Measurements from ENCODE around the gene ENAM. TPM values are rescaled to one million over a fixed set of nuclear protein-coding genes. Genes with fewer than 3 reads are reported as not detected.
"Not testable (repeated sequence)": the region's sequence is repeated elsewhere in the genome, so short reads cannot be mapped to it uniquely, and the experiment has no call there.

The ENAM gene
- total RNA-seq, 4 donors from 2014 or later, result 0.24 to 0.83 TPM; not detected in 2

- Histone ChIP-seq H3K27ac (no peak overlapping the region), H3K36me3 (no peaks in the 10 kb centered on the region), H3K9me3 (no peaks in the 10 kb centered on the region), H3K4me1 (no peaks in the 10 kb centered on the region), H3K27me3 (no peaks in the 10 kb centered on the region), H3K4me3 (no peak overlapping the region)
- TF ChIP-seq POLR2A (IDR thresholded peaks at IDR 0.05) (no peak), CTCF (IDR thresholded peaks at IDR 0.05) (no peak)
- DNase-seq, result no peak
- intact Hi-C loops (cut with DNase I; ENCODE audit: low total_unique reads), result loop anchor here (10.0 kb wide), 1 partner anchor 360 kb away; no protein-coding TSS in a partner anchor
Observed at GRCh38 chr4:70654605-70655011, 26.1 kb downstream of the ENAM start.

GRCh38 chr4:70657326-70657725, 28.8 kb downstream of the ENAM start:
- H3K27ac ChIP-seq, result no peak overlapping the region
- intact Hi-C loops (cut with DNase I; ENCODE audit: low total_unique reads), result loop anchor here (10.0 kb wide), 1 partner anchor 357 kb away; no protein-coding TSS in a partner anchor
- H3K9me3 ChIP-seq, result no peaks in the 10 kb centered on the region
- no peaks in the 10 kb centered on the region for H3K27me3 ChIP-seq
- H3K4me1 ChIP-seq, result no peaks in the 10 kb centered on the region
- no peak for DNase-seq
- no peak overlapping the region for H3K4me3 ChIP-seq
- TF ChIP-seq CTCF (IDR thresholded peaks at IDR 0.05) (no peak), POLR2A (IDR thresholded peaks at IDR 0.05) (no peak)
- H3K36me3 ChIP-seq, result no peaks in the 10 kb centered on the region

GRCh38 chr4:70658418-70658817, 29.9 kb downstream of the ENAM start:
- Histone ChIP-seq H3K27me3 (no peaks in the 10 kb centered on the region), H3K27ac (no peak overlapping the region), H3K36me3 (no peaks in the 10 kb centered on the region), H3K4me3 (no peak overlapping the region), H3K4me1 (no peaks in the 10 kb centered on the region), H3K9me3 (no peaks in the 10 kb centered on the region)
- TF ChIP-seq POLR2A (IDR thresholded peaks at IDR 0.05), result no peak
- TF ChIP-seq CTCF (IDR thresholded peaks at IDR 0.05), result no peak
- intact Hi-C loops (cut with DNase I; ENCODE audit: low total_unique reads), result loop anchor here (10.0 kb wide), 1 partner anchor 356 kb away; no protein-coding TSS in a partner anchor
- DNase-seq, result no peak

DNA sequence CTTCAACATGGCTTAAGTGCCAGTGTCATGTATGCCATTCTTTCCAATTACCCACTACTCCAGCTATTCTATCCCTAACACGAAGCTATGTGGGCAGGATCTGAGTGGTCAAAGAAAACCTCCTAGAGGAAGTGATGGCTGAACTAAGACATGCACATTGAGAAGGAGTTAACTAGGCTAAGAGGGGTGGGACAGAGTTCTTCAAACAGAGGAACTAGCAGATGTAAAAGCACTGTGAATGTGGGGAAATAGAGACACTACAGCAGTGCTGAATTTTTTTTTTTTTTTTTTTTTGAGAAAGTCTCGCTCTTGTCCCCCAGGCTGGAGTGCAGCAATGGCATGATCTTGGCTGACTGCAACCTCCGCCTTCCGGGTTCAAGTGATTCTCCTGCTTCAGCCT, 31.6 kb downstream of the ENAM start:
- no peak overlapping the region for H3K4me3 ChIP-seq
- H3K27me3 ChIP-seq, result no peaks in the 10 kb centered on the region
- TF ChIP-seq POLR2A (IDR thresholded peaks at IDR 0.05) (no peak), CTCF (IDR thresholded peaks at IDR 0.05) (no peak)
- no peaks in the 10 kb centered on the region for H3K36me3 ChIP-seq
- no peak for DNase-seq
- no peaks in the 10 kb centered on the region for H3K9me3 ChIP-seq
- intact Hi-C loops (cut with DNase I; ENCODE audit: low total_unique reads), result no loop called here
- H3K27ac ChIP-seq, result no peak overlapping the region
- no peaks in the 10 kb centered on the region for H3K4me1 ChIP-seq

DNA sequence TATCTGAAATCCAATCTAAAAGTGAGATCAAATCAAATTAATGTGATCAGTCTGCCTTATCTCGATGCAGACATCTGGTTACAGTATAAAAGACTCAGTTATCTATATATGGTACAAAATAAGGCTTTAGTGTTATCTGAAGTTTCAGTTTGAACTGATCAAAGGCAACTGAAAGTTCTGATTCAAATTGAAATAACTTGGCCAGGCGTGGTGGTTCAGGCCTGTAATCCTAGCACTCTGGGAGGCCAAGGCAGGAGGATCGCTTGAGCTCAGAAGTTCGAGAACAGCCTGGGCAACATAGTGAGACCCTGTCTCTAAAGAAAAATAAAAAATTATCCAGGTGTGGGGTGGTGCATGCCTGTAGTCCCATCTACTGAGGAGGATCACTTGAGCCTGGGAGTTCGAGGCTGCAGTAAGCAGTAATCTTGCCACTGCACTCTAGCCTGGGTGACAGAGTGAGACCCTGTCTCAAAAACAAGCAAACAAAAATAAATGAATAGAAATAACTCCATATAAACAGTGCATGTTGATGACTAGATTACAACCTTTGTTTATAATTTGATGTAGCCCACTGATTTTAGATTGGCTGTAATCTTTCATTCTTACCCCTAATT, 32.9 kb downstream of the ENAM start:
- H3K9me3 ChIP-seq; intact Hi-C loops (cut with DNase I; ENCODE audit: low total_unique reads); H3K4me1 ChIP-seq; H3K4me3 ChIP-seq; DNase-seq; H3K27me3 ChIP-seq; H3K27ac ChIP-seq; H3K36me3 ChIP-seq: not testable (repeated sequence)
